HG03175 (cell line): ENCODE measurements around the gene LRP1B.

ENCODE experiments used
- ATAC-seq: cut with Tn5 transposase; IDR thresholded peaks from one replicate; pipeline ENCODE4 v1.9.1; 2021; ENCODE audit warnings: mild to moderate bottlenecking, moderate library complexity; ENCODE audit not compliant: unreplicated experiment

The LRP1B gene

GRCh38 chr2:142042536-142043199 is 88.1 kb downstream of the LRP1B start:
- no peak for ATAC-seq

DNA sequence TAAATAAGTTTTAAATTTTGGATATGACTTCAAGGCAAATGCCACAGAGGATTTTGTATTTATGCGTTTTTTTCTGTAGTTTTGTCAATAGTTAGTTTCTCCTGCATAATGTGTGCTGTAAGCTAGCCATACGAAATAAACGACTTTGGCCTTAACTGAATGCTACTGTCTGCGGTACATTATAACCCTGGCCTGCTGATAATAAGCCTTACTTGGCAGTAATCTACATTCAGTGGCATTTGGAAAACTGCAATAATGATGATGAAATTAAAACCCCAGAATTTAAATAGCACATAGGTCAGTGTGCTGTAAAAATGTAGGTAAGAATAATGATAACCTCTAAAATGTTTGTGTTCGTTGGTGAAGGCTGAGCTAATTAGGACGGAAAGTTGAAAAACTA is 88.8 kb downstream of the LRP1B start:
- no peak for ATAC-seq

GRCh38 chr2:142041105-142041504 is 89.7 kb downstream of the LRP1B start:
- ATAC-seq: no peak

DNA sequence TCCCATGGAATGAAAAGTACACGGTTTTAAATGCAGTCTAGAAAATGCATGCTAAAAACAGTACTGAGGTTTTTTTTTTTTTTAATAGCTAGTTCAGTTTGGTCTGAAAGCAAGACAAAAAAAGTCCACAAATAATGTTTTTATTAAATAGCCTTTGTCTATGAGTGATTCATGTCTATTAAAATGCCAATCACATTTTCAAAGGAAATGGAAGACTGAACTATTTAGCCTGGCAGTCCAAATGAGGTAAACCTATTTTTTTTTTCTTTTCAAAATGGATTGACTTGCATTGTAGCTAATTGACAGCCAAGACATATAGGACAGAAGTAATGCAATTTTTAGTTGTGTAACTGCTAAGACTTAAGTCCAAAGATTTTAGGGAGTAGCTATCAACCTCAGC is 90.3 kb downstream of the LRP1B start:
- ATAC-seq: no peak

GRCh38 chr2:142038826-142039225 is 92.0 kb downstream of the LRP1B start:
- ATAC-seq: no peak

DNA sequence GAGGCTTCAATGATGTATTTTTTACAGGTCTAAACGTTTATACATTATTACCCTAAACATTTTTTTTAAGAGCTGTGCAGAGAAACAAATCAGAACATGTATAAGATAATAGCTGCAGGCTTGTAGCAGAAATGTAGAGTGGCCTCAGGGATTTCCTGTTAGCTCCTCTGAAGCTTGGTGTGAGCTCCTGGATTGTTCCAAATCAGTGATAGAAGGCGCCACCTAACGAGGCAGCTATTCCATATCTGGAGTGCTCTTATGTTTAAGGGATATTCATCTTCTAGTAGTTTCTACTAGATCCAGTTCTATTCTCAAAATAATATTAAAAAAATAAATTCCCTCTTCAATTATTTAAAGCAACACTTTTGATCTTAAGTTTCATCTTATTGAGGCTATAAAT is 93.1 kb downstream of the LRP1B start:
- ATAC-seq: no peak

DNA sequence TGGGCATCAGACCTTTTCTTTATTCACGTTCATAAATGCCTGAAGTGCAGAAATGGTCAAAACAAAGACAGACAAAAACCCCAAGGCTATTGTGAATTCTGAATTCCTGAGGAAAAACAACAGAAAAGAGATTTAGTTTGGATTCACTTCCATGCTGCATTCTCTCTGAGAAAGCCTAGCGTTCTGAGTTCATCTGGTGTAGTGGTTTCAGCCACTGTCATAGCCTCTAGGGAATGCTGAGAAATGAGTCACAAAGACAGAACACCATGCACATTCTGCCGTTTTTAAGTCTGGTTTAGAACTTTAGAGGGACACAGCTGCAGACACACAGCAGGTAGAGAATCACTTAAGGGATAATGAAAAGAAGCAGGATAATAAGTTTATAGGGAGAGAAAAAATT is 93.8 kb downstream of the LRP1B start:
- ATAC-seq: no peak

DNA sequence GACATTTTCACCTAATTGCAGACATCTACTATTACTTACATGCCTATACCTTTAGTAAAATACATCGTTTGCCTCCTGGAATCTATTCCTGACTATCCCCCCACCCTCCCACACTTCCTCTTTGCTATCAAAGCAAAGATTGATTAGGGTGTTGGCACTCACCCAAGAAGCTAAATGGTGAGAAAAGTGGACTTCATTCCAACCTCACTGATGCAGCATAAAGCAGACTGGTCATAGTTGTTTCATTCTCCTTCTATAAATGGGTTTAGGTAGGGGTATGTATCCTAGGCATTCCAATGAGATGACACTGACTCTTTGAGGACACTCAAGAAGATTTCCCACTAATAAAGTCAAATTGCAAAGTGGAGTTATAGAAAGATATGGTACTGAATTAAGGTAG is 97.4 kb downstream of the LRP1B start:
- ATAC-seq: no peak

DNA sequence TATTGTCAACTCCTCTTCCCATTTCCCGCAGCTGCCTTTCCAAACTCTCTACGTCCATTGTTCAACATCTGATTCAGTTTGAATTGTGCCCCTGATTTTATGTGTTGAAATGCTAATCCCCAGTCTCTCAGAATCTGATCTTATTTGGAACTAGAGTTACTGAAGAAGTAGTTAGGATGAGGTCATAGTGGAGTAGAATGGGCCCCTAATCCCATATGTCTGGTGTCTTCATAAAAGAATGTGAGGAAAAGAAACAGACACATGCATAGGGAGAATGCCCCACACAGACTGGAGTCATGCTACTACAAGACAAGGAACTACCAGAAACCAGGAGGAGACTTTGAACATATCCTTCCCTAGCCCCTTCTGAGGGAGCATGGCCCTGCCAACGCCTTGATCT is 99.2 kb downstream of the LRP1B start:
- no peak for ATAC-seq

DNA sequence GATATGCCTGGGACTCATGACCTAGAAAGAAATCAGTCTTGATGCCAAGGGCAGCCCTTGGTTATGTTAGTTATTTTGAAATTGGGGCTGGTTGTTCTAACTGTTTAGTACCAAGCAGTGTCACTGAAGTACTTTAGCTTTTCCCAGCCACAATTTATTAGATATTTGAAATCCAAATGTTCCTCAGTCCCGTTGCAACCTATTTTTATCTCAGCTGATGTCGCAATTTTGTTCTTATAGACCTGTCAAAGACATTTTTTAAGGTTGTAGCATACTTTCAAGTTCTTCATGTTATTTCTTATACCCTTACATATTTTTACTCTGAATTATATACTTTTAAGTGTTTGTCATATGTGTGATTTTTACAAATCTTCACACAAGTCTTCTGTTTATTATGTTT is 100.1 kb downstream of the LRP1B start:
- no peak for ATAC-seq

GRCh38 chr2:142029974-142030373 is 100.8 kb downstream of the LRP1B start:
- no peak for ATAC-seq

DNA sequence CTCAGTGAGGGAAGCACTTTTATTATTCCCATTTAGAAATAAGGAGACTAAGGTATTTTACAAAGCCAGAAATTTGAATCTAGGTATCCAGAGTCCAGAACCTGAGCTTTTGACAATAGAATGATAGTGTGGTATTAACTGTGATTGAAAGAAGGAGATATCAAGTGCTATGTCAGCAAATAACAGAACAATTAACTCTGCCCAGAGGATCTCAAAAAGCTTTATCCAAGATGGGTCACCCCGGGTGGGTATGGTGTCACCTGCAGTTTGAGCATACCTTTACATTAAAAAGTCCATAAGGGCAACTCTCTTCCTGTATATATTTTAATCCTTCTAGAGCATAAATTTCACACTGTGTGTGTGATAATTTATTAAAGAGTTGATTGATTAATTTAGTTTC is 105.4 kb downstream of the LRP1B start:
- no peak for ATAC-seq

- no peak for ATAC-seq
Measured at GRCh38 chr2:142020368-142020767, 110.4 kb downstream of the LRP1B start.

DNA sequence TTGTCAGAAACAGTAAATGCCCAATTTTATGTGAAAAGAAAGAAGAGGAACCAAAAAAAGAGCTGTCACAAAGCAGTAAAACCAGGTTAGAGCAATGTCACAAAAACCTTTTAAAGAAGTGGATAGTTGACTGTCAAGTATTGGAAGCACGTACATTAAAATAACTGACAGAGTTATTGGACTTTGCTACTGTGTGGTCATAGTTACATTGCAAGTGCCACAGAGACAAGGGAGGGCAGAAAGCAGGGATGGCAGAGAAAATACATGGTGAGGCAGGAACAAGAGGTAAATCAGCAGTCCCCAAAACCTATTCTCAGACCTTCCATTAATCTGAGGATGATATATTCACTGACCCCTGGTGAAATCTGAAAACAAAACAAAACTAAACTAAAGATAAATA is 116.3 kb downstream of the LRP1B start:
- ATAC-seq: no peak

DNA sequence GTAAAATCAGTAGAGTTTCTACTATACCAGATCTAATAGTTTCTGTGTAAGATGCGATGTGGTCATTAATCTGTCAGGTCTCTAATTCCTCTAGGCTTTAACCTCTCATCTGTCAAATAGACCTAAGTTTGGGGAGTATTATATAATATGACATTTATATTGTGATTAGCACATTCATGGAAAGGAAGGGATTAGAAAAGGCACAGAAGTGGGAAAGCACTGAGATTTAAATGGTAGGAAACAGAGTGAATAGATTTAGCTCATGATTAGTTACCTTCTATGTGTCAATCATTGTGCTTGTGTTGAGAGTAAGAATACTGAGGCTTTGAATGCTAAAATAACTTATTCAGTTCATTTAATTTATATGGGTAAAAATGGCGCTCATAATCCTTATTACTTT is 118.0 kb downstream of the LRP1B start:
- ATAC-seq: no peak

- ATAC-seq: no peak
Measured at GRCh38 chr2:142010477-142011270, 120.1 kb downstream of the LRP1B start.

DNA sequence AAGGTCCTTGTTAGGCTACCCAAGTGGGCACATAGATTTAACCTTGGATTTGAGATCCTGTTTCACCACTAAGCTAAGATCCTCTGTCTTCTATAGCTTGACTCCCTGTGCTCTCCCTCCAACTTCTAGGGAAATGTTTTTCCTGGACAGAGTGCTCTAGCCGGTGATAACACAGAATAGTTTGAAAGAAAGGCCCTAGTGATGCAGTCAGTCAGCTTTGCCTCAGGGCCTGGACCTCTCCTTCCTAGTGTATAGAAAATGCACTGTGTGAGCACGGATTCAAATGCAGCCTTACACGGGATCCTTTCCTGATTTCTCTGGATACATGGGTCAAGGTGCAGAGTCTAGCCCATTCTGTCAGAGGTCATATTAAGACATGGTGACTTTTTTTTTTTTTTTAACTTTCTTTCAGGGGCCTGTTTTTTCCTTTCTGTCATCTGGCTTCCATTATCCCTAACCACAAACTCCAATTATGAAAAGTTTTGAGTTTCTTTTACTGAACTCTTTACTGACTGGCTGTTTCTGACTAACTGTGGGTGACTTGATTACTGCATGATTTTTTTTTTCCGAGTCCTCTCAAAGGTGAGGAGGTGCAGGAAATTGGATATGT is 122.6 kb downstream of the LRP1B start:
- ATAC-seq: no peak

GRCh38 chr2:141994066-141994465 is 136.8 kb downstream of the LRP1B start:
- no peak for ATAC-seq

GRCh38 chr2:141992695-141993094 is 138.1 kb downstream of the LRP1B start:
- no peak for ATAC-seq

DNA sequence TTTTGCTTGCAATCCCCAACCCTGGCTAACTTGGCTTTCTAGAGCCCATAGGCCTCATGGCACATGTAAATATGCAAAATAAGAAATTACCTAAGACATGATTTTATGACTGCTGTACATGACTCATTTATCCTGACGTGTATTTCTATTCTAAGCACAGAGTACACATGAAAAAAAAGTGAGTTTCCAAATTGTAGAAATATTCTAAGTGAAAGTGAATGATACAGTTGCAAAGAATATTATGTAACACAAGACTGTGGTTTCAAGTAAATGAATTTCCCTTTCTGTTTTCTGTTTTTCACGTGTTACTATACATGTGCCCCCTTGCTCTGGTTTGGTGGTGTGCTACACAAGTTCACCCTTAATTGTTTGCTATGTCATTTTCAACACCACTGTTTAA is 162.4 kb downstream of the LRP1B start:
- no peak for ATAC-seq

DNA sequence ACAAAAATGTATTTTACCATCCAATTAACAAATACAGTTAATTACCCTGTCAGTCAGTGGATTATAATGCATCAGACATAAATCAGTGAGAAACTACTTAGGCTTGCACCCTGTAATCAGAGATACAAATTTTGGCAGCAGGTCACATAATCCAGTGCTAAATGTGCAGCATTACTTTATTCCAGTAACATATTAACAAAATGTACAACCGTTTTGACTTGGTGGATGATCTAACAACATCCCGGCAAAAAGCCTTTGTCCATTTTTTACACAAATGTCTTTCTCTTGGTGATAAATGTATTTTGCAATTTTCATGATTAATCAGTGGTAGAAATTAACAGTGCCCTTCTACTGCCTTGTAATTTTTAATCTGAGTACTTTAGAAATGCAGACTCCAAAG is 162.8 kb downstream of the LRP1B start:
- ATAC-seq: no peak

GRCh38 chr2:141967503-141967902 is 163.3 kb downstream of the LRP1B start:
- ATAC-seq: no peak
